Fibroblast of villous mesenchyme (primary cell): Measurements from ENCODE around the gene DSG1. TPM values are rescaled to one million over a fixed set of nuclear protein-coding genes. Genes with fewer than 3 reads are reported as not detected.

Experiments used
- DNase-seq: peaks from one replicate; pipeline ENCODE4 v3.0.0-alpha.2; 2010; ENCODE audit warnings: low read depth
- H3K4me3 ChIP-seq: 2 replicates; pipeline ENCODE4 v1.5.1; 2011; ENCODE audit warnings: low read depth, mild to moderate bottlenecking, low read length
- small RNA-seq: library from RNA; depleted of rRNA; stranded (forward); fragments of <200 nt; gene quantifications from one replicate; pipeline ENCODE3, GENCODE V24; 2012
- total RNA-seq: library from RNA; depleted of rRNA; stranded (reverse); fragments of >200 nt; gene quantifications from 2 replicates; pipeline ENCODE4 v1.2.3, GENCODE V29; 2012
- TF ChIP-seq, protein P1 (sequence below): IDR thresholded peaks from 2 replicates; pipeline ENCODE4 v1.5.1; 2012; ENCODE audit warnings: low read depth, mild to moderate bottlenecking, low read length; ENCODE audit not compliant: insufficient read depth

The DSG1 gene
- total RNA-seq, 1 donor: not detected

DNA sequence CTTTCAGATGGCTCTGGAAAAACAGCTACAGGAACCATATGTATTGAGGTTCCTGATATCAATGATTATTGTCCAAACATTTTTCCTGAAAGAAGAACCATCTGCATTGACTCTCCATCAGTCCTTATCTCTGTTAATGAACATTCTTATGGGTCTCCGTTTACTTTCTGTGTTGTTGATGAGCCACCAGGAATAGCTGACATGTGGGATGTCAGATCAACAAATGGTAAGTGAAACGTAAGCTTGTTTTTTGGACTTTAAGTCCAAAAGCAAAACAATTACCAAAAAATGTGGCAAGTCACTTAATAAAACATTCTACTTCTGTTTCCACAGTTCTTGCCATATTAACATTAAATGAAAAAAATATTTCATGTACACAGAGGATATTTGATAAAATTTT is 85.4 kb downstream of the DSG1 start:
- no peak overlapping the region for H3K4me3 ChIP-seq
- DNase-seq: no peak
- TF ChIP-seq, protein P1, sequence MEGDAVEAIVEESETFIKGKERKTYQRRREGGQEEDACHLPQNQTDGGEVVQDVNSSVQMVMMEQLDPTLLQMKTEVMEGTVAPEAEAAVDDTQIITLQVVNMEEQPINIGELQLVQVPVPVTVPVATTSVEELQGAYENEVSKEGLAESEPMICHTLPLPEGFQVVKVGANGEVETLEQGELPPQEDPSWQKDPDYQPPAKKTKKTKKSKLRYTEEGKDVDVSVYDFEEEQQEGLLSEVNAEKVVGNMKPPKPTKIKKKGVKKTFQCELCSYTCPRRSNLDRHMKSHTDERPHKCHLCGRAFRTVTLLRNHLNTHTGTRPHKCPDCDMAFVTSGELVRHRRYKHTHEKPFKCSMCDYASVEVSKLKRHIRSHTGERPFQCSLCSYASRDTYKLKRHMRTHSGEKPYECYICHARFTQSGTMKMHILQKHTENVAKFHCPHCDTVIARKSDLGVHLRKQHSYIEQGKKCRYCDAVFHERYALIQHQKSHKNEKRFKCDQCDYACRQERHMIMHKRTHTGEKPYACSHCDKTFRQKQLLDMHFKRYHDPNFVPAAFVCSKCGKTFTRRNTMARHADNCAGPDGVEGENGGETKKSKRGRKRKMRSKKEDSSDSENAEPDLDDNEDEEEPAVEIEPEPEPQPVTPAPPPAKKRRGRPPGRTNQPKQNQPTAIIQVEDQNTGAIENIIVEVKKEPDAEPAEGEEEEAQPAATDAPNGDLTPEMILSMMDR: no peak

Small RNA genes lying within 50 kb of the gene (small RNA-seq; reads per million reads assigned to genes)
- gene RF00019 (not detected), gene RNU6-167P (not detected)

Other genes starting within 250 kb of the DSG1 start
- under 0.01 TPM in 1 of 2 replicates, not detected in the other for gene DSC2, start 215.7 kb upstream of the DSG1 start, total RNA-seq
- gene DSC1, start 155.3 kb upstream of the DSG1 start, total RNA-seq: not detected in 2 replicates
- not detected in 2 replicates for gene DSG4, start 58.6 kb downstream of the DSG1 start, total RNA-seq
- under 0.01 TPM in 2 replicates for gene DSG3, start 129.6 kb downstream of the DSG1 start, total RNA-seq
- 2.6 and 2.9 TPM in 2 replicates for gene DSG2, start 180.0 kb downstream of the DSG1 start, total RNA-seq